GM19463 (cell line): ENCODE data around the gene TOM1.

Experiments used
- ATAC-seq: cut with Tn5 transposase; IDR thresholded peaks from one replicate; pipeline ENCODE4 v1.9.1; 2021; ENCODE audit warnings: mild to moderate bottlenecking, moderate library complexity; ENCODE audit not compliant: unreplicated experiment

Gene TOM1

GRCh38 chr22:35367331-35367886 lies 67.7 kb downstream of the TOM1 start:
- ATAC-seq, result peak; percentile 53

- no peak for ATAC-seq
Observed at GRCh38 chr22:35368386-35368785, 68.7 kb downstream of the TOM1 start.

- ATAC-seq, result no peak
Observed at GRCh38 chr22:35369996-35370395, 70.3 kb downstream of the TOM1 start.

- ATAC-seq, result no peak
Observed at GRCh38 chr22:35373781-35374180, 74.1 kb downstream of the TOM1 start.

- no peak for ATAC-seq
Observed at GRCh38 chr22:35375031-35375430, 75.3 kb downstream of the TOM1 start.

- ATAC-seq, result no peak
Observed at GRCh38 chr22:35375526-35375925, 75.8 kb downstream of the TOM1 start.

- peak; percentile 48 for ATAC-seq
Observed at GRCh38 chr22:35376728-35377472, 77.2 kb downstream of the TOM1 start.

- no peak for ATAC-seq
Observed at GRCh38 chr22:35377735-35378134, 78.0 kb downstream of the TOM1 start.

- no peak for ATAC-seq
Observed at GRCh38 chr22:35378621-35379020, 78.9 kb downstream of the TOM1 start.

GRCh38 chr22:35379146-35379993 lies 79.7 kb downstream of the TOM1 start:
- ATAC-seq, result no peak

- ATAC-seq, result no peak
Observed at GRCh38 chr22:35380013-35380412, 80.3 kb downstream of the TOM1 start.

- ATAC-seq, result peak; percentile 80
Observed at GRCh38 chr22:35380537-35381423, 81.1 kb downstream of the TOM1 start, which contains the start of gene HMOX1. Gene HMOX1 (plus strand): TSS chr22:35381096. CDS start chr22:35381174, 78 bp downstream.

- ATAC-seq, result no peak
Observed at GRCh38 chr22:35381424-35382009, 81.8 kb downstream of the TOM1 start.

- no peak for ATAC-seq
Observed at GRCh38 chr22:35383679-35384071, 84.0 kb downstream of the TOM1 start.

- no peak for ATAC-seq
Observed at GRCh38 chr22:35384527-35384926, 84.8 kb downstream of the TOM1 start.

- ATAC-seq, result no peak
Observed at GRCh38 chr22:35384975-35385588, 85.4 kb downstream of the TOM1 start.

- no peak for ATAC-seq
Observed at GRCh38 chr22:35386670-35387288, 87.1 kb downstream of the TOM1 start.

- no peak for ATAC-seq
Observed at GRCh38 chr22:35390933-35391332, 91.2 kb downstream of the TOM1 start.

- ATAC-seq, result no peak
Observed at GRCh38 chr22:35392357-35392756, 92.7 kb downstream of the TOM1 start.
